Dermis blood vessel endothelial cell (primary cell): ENCODE results near the gene OASL. TPM values are rescaled to one million over a fixed set of nuclear protein-coding genes. Genes with fewer than 3 reads are reported as not detected.

Experiments used
- DNase-seq: peaks from one replicate; pipeline ENCODE4 v3.0.0; 2010
- total RNA-seq: library from RNA; depleted of rRNA; stranded (reverse); fragments of >200 nt; gene quantifications from 2 replicates; pipeline ENCODE4 v1.2.3, GENCODE V29; 2014

OASL gene
- total RNA-seq, 1 donor from 2014 or later, result 0.34 TPM

- no peak for DNase-seq
Measured at GRCh38 chr12:121013715-121014114, 25.3 kb downstream of the OASL start.

- no peak for DNase-seq
Measured at GRCh38 chr12:121011820-121012219, 27.2 kb downstream of the OASL start.

GRCh38 chr12:121010860-121011259 lies 28.2 kb downstream of the OASL start:
- no peak for DNase-seq

- DNase-seq, result peak; percentile 21
Measured at GRCh38 chr12:121009741-121010140, 29.3 kb downstream of the OASL start.

GRCh38 chr12:121008347-121009098 lies 30.5 kb downstream of the OASL start:
- no peak for DNase-seq

GRCh38 chr12:121005346-121005815 lies 33.7 kb downstream of the OASL start:
- DNase-seq, result peak; percentile 79

GRCh38 chr12:121004253-121004815 lies 34.7 kb downstream of the OASL start:
- DNase-seq, result no peak

- peak; percentile 12 for DNase-seq
Measured at GRCh38 chr12:121003650-121004049, 35.4 kb downstream of the OASL start.

GRCh38 chr12:121001841-121002483 lies 37.1 kb downstream of the OASL start:
- DNase-seq, result peak; percentile 51

GRCh38 chr12:121001060-121001459 lies 38.0 kb downstream of the OASL start:
- no peak for DNase-seq

- no peak for DNase-seq
Measured at GRCh38 chr12:121000530-121000929, 38.5 kb downstream of the OASL start.

GRCh38 chr12:120999191-121000120 lies 39.6 kb downstream of the OASL start:
- no peak for DNase-seq

- no peak for DNase-seq
Measured at GRCh38 chr12:120998435-120998834, 40.6 kb downstream of the OASL start.

GRCh38 chr12:120997448-120997847 lies 41.6 kb downstream of the OASL start:
- no peak for DNase-seq

GRCh38 chr12:120996133-120996746 lies 42.8 kb downstream of the OASL start:
- DNase-seq, result no peak

GRCh38 chr12:120994589-120995337 lies 44.3 kb downstream of the OASL start:
- no peak for DNase-seq

- no peak for DNase-seq
Measured at GRCh38 chr12:120994059-120994458, 45.0 kb downstream of the OASL start.

GRCh38 chr12:120993496-120993895 lies 45.5 kb downstream of the OASL start:
- no peak for DNase-seq

- DNase-seq, result no peak
Measured at GRCh38 chr12:120992989-120993388, 46.1 kb downstream of the OASL start.

GRCh38 chr12:120991965-120992364 lies 47.1 kb downstream of the OASL start:
- no peak for DNase-seq

- DNase-seq, result no peak
Measured at GRCh38 chr12:120990487-120991055, 48.5 kb downstream of the OASL start.
